HepG2 (cell line): Measurements from ENCODE around the gene TRAPPC12. TPM values are rescaled to one million over a fixed set of nuclear protein-coding genes. Genes with fewer than 3 reads are reported as not detected.

Source experiments
- ATAC-seq: fragments of 200-7000 bp; cut with Tn5 transposase; 3 replicates; pipeline ENCODE4 v1.9.1; 2020; ENCODE audit warnings: mild to moderate bottlenecking, moderate library complexity
- BruUV-seq: library from RNA; stranded (reverse); fragments of 400-500 nt; replicated peaks from 2 replicates; lab custom pipeline; 2021; lab: Mats Ljungman, UMichigan
- CTCF ChIA-PET: fragments of 300-600 bp; formaldehyde crosslinking; extraction: SDS; loops from one replicate; lab custom pipeline; 2021; ENCODE audit warnings: low total read pairs, inconsistent platforms, low intra/inter-chr PET ratio; lab: Yijun Ruan, JAX
- POLR2A ChIA-PET: fragments of 350-600 bp; sonication (Branson Sonifier 250); formaldehyde crosslinking; loops from one replicate; lab custom pipeline; 2020; ENCODE audit warnings: antibody characterized with exemption, inconsistent platforms; lab: Yijun Ruan, JAX
- DNase-seq: peaks from one replicate; pipeline ENCODE4 v3.0.0-alpha.2; 2015; ENCODE audit warnings: low spot score
- FAIRE-seq: peaks from 3 replicates; lab custom pipeline; 2011; peaks lifted over from hg19 to GRCh38; lab: Jason Lieb, UNC
- H2AFZ ChIP-seq: one replicate; pipeline ENCODE4 v1.6.1; 2011; ENCODE audit warnings: low read length, inconsistent platforms
- H3K27ac ChIP-seq: fragments of 300-600 bp; 3 replicates; pipeline ENCODE4 v1.8.0; 2011; ENCODE audit warnings: mixed run types, mild to moderate bottlenecking, mixed read lengths, low read length, inconsistent platforms; ENCODE audit not compliant: insufficient read depth; ENCODE audit errors: extremely low read length
- H3K27me3 ChIP-seq, 2 experiments: fragments of 200-600 bp in 1 of 2; 2 replicates in 1 of 2; 3 replicates in 1 of 2; pipeline versions ENCODE4 v1.6.0 to v1.8.0; 2011; ENCODE audit warnings: low read length in 2 of 2, mild to moderate bottlenecking in 2 of 2, moderate library complexity in 2 of 2, inconsistent platforms in 1 of 2; ENCODE audit not compliant: insufficient read depth in 2 of 2, control insufficient read depth in 1 of 2
- H3K36me3 ChIP-seq, 2 experiments: fragments of 200-600 bp in 1 of 2; replicated peaks in 1 of 2; 2 replicates in 1 of 2; 3 replicates in 1 of 2; pipeline versions ENCODE4 v1.5.1 to v1.8.0; 2011; ENCODE audit warnings: low read length in 2 of 2, inconsistent platforms in 1 of 2; ENCODE audit not compliant: insufficient read depth in 2 of 2, control insufficient read depth in 1 of 2
- H3K4me1 ChIP-seq: 2 replicates; pipeline ENCODE4 v1.5.1; 2012; ENCODE audit warnings: low read length, inconsistent platforms; ENCODE audit not compliant: insufficient read depth
- H3K4me2 ChIP-seq: 2 replicates; pipeline ENCODE4 v1.6.0; 2011; ENCODE audit warnings: low read depth, low read length, inconsistent platforms
- H3K4me3 ChIP-seq, 3 experiments: fragments of 200-600 bp in 1 of 3; sonication (generic), shearing (Covaris generic) in 1 of 3; replicated peaks in 1 of 3; 2 replicates each; pipeline ENCODE4 v1.5.1; 2011 to 2016; ENCODE audit warnings: low read length in 3 of 3, inconsistent platforms in 2 of 3, low read depth in 2 of 3, mild to moderate bottlenecking in 2 of 3, control low read depth in 1 of 3, mixed read lengths in 1 of 3; ENCODE audit not compliant: insufficient read depth in 1 of 3
- H3K79me2 ChIP-seq: one replicate; pipeline ENCODE4 v1.6.1; 2011; ENCODE audit warnings: low read length, inconsistent platforms; ENCODE audit not compliant: insufficient read depth
- H3K9ac ChIP-seq: 2 replicates; pipeline ENCODE4 v1.6.0; 2011; ENCODE audit warnings: mild to moderate bottlenecking, low read depth, low read length, inconsistent platforms; ENCODE audit not compliant: insufficient read depth
- H3K9me3 ChIP-seq: 2 replicates; pipeline ENCODE4 v1.5.1; 2012; ENCODE audit warnings: mild to moderate bottlenecking, low read length
- H4K20me1 ChIP-seq: 2 replicates; pipeline ENCODE4 v1.6.0; 2011; ENCODE audit warnings: inconsistent platforms, mild to moderate bottlenecking, low read length, moderate library complexity; ENCODE audit not compliant: insufficient read depth
- HDAC1 ChIP-seq: sonication (generic); formaldehyde crosslinking; IDR thresholded peaks from 2 replicates; pipeline ENCODE4 v1.5.1; 2020; ENCODE audit warnings: mild to moderate bottlenecking, missing genetic modification reagents
- HNF1B ChIP-seq: sonication (generic); formaldehyde crosslinking; IDR thresholded peaks from 2 replicates; pipeline ENCODE4 v1.5.1; 2020; ENCODE audit warnings: mild to moderate bottlenecking, moderate library complexity, missing genetic modification reagents
- HOXA5 ChIP-seq: sonication (generic); formaldehyde crosslinking; IDR thresholded peaks from 2 replicates; pipeline ENCODE4 v1.4.0; 2020; ENCODE audit warnings: missing genetic modification reagents
- KAT7 ChIP-seq: IDR thresholded peaks from 2 replicates; pipeline ENCODE4 v1.6.1; 2018; ENCODE audit warnings: borderline replicate concordance, missing compliant biosample characterization
- RAD21 ChIP-seq: fragments of 450-650 bp; formaldehyde crosslinking; IDR thresholded peaks from 2 replicates; pipeline ENCODE4 v1.5.0; 2020; ENCODE audit warnings: mild to moderate bottlenecking
- SOX13 ChIP-seq, 3 experiments: fragments of 450-650 bp in 1 of 3; sonication (generic) in 1 of 3; formaldehyde crosslinking in 1 of 3; IDR thresholded peaks in 2 of 3; conservative IDR thresholded peaks in 1 of 3; 2 replicates each; pipeline versions ENCODE4 v1.5.0 to v1.6.1; 2016 to 2020; ENCODE audit warnings: antibody characterized with exemption in 1 of 3, mild to moderate bottlenecking in 1 of 3, missing compliant biosample characterization in 1 of 3, missing genetic modification reagents in 1 of 3, moderate library complexity in 1 of 3
- TFDP1 ChIP-seq: IDR thresholded peaks from 2 replicates; pipeline ENCODE4 v1.6.1; 2016; ENCODE audit warnings: missing compliant biosample characterization, missing genetic modification reagents, borderline replicate concordance
- ZBTB7B ChIP-seq: sonication (generic); formaldehyde crosslinking; IDR thresholded peaks from 2 replicates; pipeline ENCODE4 v1.4.0; 2020; ENCODE audit warnings: missing genetic modification reagents
- ZNF17 ChIP-seq: sonication (generic); formaldehyde crosslinking; IDR thresholded peaks from 2 replicates; pipeline ENCODE4 v1.5.0; 2020; ENCODE audit warnings: mild to moderate bottlenecking, missing genetic modification reagents
- ZNF230 ChIP-seq: sonication (generic); formaldehyde crosslinking; IDR thresholded peaks from 2 replicates; pipeline ENCODE4 v1.4.0; 2020; ENCODE audit warnings: mild to moderate bottlenecking, missing genetic modification reagents
- ZNF282 ChIP-seq: fragments of 450-650 bp; IDR thresholded peaks from 2 replicates; pipeline ENCODE4 v1.6.1; 2018; ENCODE audit not compliant: partially characterized antibody
- ZNF350 ChIP-seq: sonication (generic); formaldehyde crosslinking; IDR thresholded peaks from 2 replicates; pipeline ENCODE4 v1.4.0; 2020; ENCODE audit warnings: mild to moderate bottlenecking, low read depth, missing genetic modification reagents, borderline replicate concordance
- ZNF678 ChIP-seq: sonication (generic); formaldehyde crosslinking; IDR thresholded peaks from 2 replicates; pipeline ENCODE4 v1.4.0; 2020; ENCODE audit warnings: mild to moderate bottlenecking, missing genetic modification reagents
- ZNF776 ChIP-seq: sonication (generic); formaldehyde crosslinking; IDR thresholded peaks from 2 replicates; pipeline ENCODE4 v1.4.0; 2020; ENCODE audit warnings: mild to moderate bottlenecking, missing genetic modification reagents
- ZSCAN29 ChIP-seq: sonication (generic); formaldehyde crosslinking; conservative IDR thresholded peaks from 2 replicates; pipeline ENCODE4 v1.4.0; 2020; ENCODE audit warnings: mild to moderate bottlenecking, missing genetic modification reagents
- WGBS: methylation state at CpG from one replicate; pipeline ENCODE4 v1.1.6; 2017; ENCODE audit warnings: low lambda C conversion rate; 5-methylcytosine and 5-hydroxymethylcytosine counted together
- in situ Hi-C: cut with HindIII; loops from 2 replicates; pipeline ENCODE4 v1.10.0; 2017; ENCODE audit warnings: low pct_unique_long_range_greater_than_20kb; ENCODE audit not compliant: extremely low pct_ligation_motif_present
- intact Hi-C: fragments of 100-400 bp; cut with micrococcal nuclease; formaldehyde crosslinking; loops from one replicate; pipeline ENCODE4 v1.10.0; 2022; ENCODE audit not compliant: unreplicated experiment
- polyA plus RNA-seq, 8 experiments: library from polyadenylated mRNA; depleted of rRNA in 3 of 8; stranded (reverse) in 7 of 8; unstranded in 1 of 8; fragments of >200 nt; fragmentation: Illumina TruSeq in 4 of 8; extraction: Trizol in 4 of 8; gene quantifications; 2 replicates each; pipeline versions ENCODE4 v1.2.1 to v1.2.3, GENCODE V29; 2011 to 2016; ENCODE audit warnings: low read depth in 4 of 8, missing spikeins in 1 of 8, mixed read lengths in 1 of 8; ENCODE audit not compliant: insufficient read depth in 1 of 8
- total RNA-seq, 5 experiments: library from RNA; depleted of rRNA; stranded (reverse); fragments of >200 nt; fragmentation: Illumina TruSeq; extraction: Trizol; gene quantifications; 2 replicates each; pipeline ENCODE4 v1.2.3, GENCODE V29; 2016; ENCODE audit warnings: low read depth in 1 of 5
- TF ChIP-seq, protein P1 (sequence below): sonication (generic); formaldehyde crosslinking; IDR thresholded peaks from 2 replicates; pipeline ENCODE4 v1.5.0; 2020; ENCODE audit warnings: mild to moderate bottlenecking, missing genetic modification reagents
- TF ChIP-seq, protein P2 (sequence below): sonication (generic); formaldehyde crosslinking; IDR thresholded peaks from 2 replicates; pipeline ENCODE4 v1.8.0; 2022; ENCODE audit warnings: missing genetic modification reagents, mild to moderate bottlenecking, borderline replicate concordance

TRAPPC12 gene
- total and polyA plus RNA-seq, 2 of the 13 experiments (the other 11 are each of a cell fraction or from before 2014, with no cell fraction given) = 46.4 to 97.7 TPM

GRCh38 chr2:3423492-3424170 lies 44.1 kb downstream of the TRAPPC12 start:
- Histone ChIP-seq H3K27ac (peak overlapping the region; percentile 32), H3K9me3 (no peaks in the 10 kb centered on the region), H3K27me3 (no peaks in the 10 kb centered on the region), H3K4me3 (no peak overlapping the region), H3K79me2 (no peaks in the 10 kb centered on the region), H3K36me3 (peaks cover 35 to 80% of the 10 kb centered on the region in 2 experiments), H2AFZ (no peak overlapping the region), H3K4me2 (peak overlapping the region; percentile 13; the same call in 1 of the 2 replicates), H3K4me1 (peaks cover 16% of the 10 kb centered on the region), H3K9ac (no peak overlapping the region), H4K20me1 (no peaks in the 10 kb centered on the region)
- FAIRE-seq (peak; percentile 94), DNase-seq (peak; percentile 83), ATAC-seq (peak; percentile 87)
- in situ Hi-C loops (no loop called here), intact Hi-C loops (loop anchor here (1.0 kb wide), 3 partner anchors 39 to 228 kb away; no protein-coding TSS in a partner anchor)
- POLR2A ChIA-PET = interaction anchor here (1.1 to 2.6 kb wide), 9 partner anchors 15 to 135 kb away, joined by 3 to 16 read pairs (median 6); partner anchors contain the start of genes EIPR1, RNASEH1 and TRAPPC12
- CTCF ChIA-PET = interaction anchor here (0.7 to 2.0 kb wide), 3 partner anchors 39 to 228 kb away, joined by 3 to 9 read pairs (median 8); no protein-coding TSS in a partner anchor
- no TSS peak for BruUV-seq
- WGBS = 40% methylated on average over 19 of the region's 19 CpGs
- no peak for TF ChIP-seq ZNF230
- TF ChIP-seq RAD21 = peak; percentile 73
- no peak for TF ChIP-seq KAT7 (CRISPR knock-in tag)
- no peak for TF ChIP-seq ZNF776 (CRISPR knock-in tag)
- TF ChIP-seq ZNF17 (CRISPR knock-in tag) = peak; percentile 99
- 0 out of 2 replicates have a peak, but pooled peaks have one; percentile 44 for TF ChIP-seq ZSCAN29 (CRISPR knock-in tag)
- TF ChIP-seq ZBTB7B = no peak
- peak; percentile 62; the same call in 1 of the 2 replicates for TF ChIP-seq HOXA5
- TF ChIP-seq, protein P1, sequence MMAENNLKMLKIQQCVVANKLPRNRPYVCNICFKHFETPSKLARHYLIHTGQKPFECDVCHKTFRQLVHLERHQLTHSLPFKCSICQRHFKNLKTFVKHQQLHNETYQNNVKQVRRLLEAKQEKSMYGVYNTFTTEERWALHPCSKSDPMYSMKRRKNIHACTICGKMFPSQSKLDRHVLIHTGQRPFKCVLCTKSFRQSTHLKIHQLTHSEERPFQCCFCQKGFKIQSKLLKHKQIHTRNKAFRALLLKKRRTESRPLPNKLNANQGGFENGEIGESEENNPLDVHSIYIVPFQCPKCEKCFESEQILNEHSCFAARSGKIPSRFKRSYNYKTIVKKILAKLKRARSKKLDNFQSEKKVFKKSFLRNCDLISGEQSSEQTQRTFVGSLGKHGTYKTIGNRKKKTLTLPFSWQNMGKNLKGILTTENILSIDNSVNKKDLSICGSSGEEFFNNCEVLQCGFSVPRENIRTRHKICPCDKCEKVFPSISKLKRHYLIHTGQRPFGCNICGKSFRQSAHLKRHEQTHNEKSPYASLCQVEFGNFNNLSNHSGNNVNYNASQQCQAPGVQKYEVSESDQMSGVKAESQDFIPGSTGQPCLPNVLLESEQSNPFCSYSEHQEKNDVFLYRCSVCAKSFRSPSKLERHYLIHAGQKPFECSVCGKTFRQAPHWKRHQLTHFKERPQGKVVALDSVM = no peak
- 0 out of 2 replicates have a peak, but pooled peaks have one; percentile 37 for TF ChIP-seq HDAC1 (CRISPR knock-in tag)
- no peak for TF ChIP-seq SOX13 (IDR thresholded peaks at IDR 0.05)
- TF ChIP-seq SOX13 (CRISPR knock-in tag; conservative IDR thresholded peaks at IDR 0.05 in 1 of 2, IDR thresholded peaks at IDR 0.05 in 1 of 2) = peak in 1 of 2 experiments; percentile 24; a peak in 1 of 4 replicates
- TF ChIP-seq ZNF282 = no peak
- peak; percentile 71; the same call in 1 of the 2 replicates for TF ChIP-seq TFDP1 (CRISPR knock-in tag)
- no peak for TF ChIP-seq ZNF678 (CRISPR knock-in tag)
- TF ChIP-seq, protein P2, sequence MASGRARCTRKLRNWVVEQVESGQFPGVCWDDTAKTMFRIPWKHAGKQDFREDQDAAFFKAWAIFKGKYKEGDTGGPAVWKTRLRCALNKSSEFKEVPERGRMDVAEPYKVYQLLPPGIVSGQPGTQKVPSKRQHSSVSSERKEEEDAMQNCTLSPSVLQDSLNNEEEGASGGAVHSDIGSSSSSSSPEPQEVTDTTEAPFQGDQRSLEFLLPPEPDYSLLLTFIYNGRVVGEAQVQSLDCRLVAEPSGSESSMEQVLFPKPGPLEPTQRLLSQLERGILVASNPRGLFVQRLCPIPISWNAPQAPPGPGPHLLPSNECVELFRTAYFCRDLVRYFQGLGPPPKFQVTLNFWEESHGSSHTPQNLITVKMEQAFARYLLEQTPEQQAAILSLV (CRISPR knock-in tag) = no peak; the same call in 1 of the 2 replicates
- peak; percentile 64; the same call in 1 of the 2 replicates for TF ChIP-seq HNF1B (CRISPR knock-in tag)
- peak; percentile 71; the same call in 1 of the 2 replicates for TF ChIP-seq ZNF350 (CRISPR knock-in tag)
